ENCODE data around the gene FLRT2.

The FLRT2 gene

DNA sequence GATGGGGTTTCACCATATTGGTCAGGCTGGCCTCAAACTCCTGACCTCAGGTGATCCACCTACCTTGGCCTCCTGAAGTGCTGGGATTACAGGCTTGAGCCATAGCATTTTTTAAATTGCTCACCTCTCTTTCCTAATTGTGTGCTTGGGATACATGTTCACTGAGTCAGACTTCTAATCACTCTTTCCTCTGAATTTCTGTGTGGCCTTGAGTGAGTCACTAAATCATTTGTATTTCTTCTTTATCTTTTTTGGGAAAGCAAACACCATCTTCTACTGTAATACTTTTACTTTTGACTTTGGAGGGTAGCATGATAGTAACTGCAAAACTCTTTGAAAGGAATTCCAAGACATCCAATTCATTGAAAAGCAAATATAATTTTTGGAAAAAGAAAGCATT lies 60.8 kb downstream of the FLRT2 start:
- DNase-seq (ENCODE audit: low read depth in 1 of 2, low spot score in 1 of 2), result no peak

DNA sequence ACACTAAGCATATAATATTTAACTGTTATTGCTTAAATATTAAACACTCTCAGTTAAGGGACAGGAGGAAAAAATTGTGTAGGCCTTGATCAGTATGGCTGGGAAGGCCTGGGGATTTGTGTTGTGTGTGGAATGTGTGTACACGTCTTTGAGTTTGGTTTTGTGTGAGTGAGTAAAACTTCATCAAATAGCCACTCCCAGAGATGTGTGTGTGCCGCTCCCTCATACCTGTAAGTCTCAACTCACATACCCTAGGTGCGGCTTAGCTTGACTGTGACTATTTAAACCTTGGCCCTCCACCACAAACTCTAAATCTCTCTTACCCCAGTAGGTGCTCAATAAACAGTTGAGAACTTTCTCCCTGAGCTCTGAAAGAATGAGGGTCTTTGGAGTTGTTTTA lies 64.3 kb downstream of the FLRT2 start:
- no peak for DNase-seq (ENCODE audit: low read depth in 1 of 2, low spot score in 1 of 2)

- no peak for DNase-seq (ENCODE audit: low read depth in 1 of 2, low spot score in 1 of 2)
These were observed 66.0 kb downstream of the FLRT2 start for GRCh38 chr14:85595981-85596380.

- DNase-seq (ENCODE audit: low read depth in 1 of 2, low spot score in 1 of 2), result no peak
These were observed 66.6 kb downstream of the FLRT2 start for GRCh38 chr14:85596562-85596961.

GRCh38 chr14:85597701-85598100 lies 67.8 kb downstream of the FLRT2 start:
- DNase-seq (ENCODE audit: low read depth in 1 of 2, low spot score in 1 of 2), result no peak

- no peak for DNase-seq (ENCODE audit: low read depth in 1 of 2, low spot score in 1 of 2)
These were observed 70.0 kb downstream of the FLRT2 start for GRCh38 chr14:85599939-85600338.

DNA sequence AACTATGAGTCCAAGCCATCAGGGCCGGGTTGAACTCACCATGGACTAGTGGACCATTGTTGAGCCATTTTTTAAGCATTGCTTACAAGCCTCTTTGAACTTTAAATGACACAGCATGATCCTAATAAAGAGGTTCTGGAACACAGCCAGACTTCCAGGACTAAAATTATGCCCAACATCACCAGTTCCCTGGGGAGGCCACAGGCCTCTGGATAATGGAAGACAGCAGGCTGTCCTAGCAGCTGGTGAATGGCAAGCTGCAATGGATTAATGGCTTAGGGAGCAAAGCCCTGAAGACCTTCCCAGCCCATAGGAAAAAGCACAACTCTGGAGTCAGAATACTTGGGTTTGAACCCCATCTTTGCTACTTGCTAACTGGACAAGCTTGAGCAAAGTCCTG lies 71.3 kb downstream of the FLRT2 start:
- no peak for DNase-seq (ENCODE audit: low read depth in 1 of 2, low spot score in 1 of 2)

- no peak for DNase-seq (ENCODE audit: low read depth in 1 of 2, low spot score in 1 of 2)
These were observed 71.7 kb downstream of the FLRT2 start for GRCh38 chr14:85601690-85602089.

DNA sequence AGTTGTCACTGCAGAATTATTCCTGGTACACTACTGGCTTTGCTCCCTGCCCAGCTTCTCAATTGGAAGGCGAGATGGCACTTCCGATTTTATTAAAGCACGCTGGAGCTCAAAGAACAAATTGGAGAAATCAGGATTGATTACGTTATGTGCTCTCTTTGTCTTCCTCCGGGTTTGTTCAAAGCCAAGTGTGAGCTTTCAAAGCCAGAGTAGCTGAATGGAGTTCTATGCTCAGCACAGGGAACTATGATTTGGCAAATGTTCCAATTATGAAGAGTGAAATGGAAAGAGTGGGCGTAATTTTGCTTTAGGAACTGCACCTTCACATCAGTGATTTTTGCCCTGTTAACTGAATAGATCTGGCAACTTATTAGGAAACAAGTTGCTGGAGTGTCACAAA lies 72.4 kb downstream of the FLRT2 start:
- DNase-seq (ENCODE audit: low read depth in 1 of 2, low spot score in 1 of 2), result no peak

- DNase-seq (ENCODE audit: low read depth in 1 of 2, low spot score in 1 of 2), result no peak
These were observed 74.1 kb downstream of the FLRT2 start for GRCh38 chr14:85604021-85604420.

- no peak for DNase-seq (ENCODE audit: low read depth in 1 of 2, low spot score in 1 of 2)
These were observed 74.8 kb downstream of the FLRT2 start for GRCh38 chr14:85604714-85605113.

GRCh38 chr14:85607651-85608081 lies 77.7 kb downstream of the FLRT2 start:
- no peak for DNase-seq (ENCODE audit: low read depth in 1 of 2, low spot score in 1 of 2)

DNA sequence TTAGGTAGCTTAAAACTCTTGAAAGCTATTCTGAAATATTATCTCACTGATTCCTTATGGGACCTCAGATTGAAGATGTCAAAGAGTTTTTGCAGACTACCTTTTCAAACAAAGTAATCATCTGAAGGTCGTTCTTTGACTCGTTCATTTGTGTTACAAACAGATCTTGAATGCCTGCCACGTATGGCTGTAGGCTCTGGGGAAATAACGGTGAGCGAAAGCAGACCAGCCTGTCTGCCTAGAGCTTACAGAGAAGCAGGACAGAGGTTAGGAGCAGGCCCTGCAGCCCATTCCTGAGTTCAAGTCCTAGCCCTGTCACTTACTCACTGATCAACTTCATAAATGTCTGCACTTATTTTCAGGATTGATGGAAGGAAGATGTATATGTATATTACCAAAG lies 83.6 kb downstream of the FLRT2 start:
- no peak for DNase-seq (ENCODE audit: low read depth in 1 of 2, low spot score in 1 of 2)

DNA sequence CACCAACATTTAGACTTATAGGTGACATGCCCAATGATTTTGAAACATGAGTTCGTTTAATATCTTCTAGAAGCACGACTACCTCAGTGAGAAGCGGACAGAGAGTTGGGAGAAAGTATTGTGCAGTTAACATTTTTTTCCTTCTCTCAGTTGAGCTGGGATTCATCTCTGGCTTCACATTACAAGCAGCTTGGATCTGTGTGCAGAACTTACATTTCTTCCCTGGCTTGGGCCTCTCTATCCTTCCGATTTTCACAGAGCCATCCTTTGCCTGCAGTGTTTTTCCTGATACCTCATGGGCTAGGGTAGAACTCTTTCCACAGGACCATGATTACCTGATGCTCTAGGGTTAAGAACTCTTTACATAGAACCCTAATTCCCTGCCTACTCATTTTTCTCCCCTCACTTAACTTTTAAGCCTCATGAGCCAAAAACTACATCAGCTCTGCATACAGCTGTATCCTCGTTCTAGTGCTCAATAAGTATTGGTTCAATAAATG lies 86.5 kb downstream of the FLRT2 start:
- DNase-seq (ENCODE audit: low read depth in 1 of 2, low spot score in 1 of 2), result no peak

- DNase-seq (ENCODE audit: low read depth in 1 of 2, low spot score in 1 of 2), result no peak
These were observed 86.9 kb downstream of the FLRT2 start for GRCh38 chr14:85616886-85617285.

- DNase-seq (ENCODE audit: low read depth in 1 of 2, low spot score in 1 of 2), result no peak
These were observed 87.8 kb downstream of the FLRT2 start for GRCh38 chr14:85617791-85618190.

DNA sequence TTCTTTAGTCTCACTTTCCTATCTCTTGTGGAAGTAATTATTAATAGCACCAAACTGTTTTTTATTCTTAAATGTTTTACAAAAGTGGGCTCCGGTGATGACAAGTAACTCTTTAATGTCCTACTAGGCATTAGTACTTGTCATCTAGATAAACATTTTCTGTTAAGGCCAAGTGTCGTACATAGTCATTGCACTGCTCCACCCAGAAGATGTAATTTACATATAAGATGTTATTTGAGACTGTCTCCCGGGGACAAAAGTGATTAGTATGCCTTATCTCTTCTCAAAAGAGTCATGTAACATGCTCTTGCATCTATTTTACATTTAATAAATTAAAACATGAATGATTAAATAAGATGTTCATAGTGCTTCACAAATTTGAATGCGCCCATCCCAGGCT lies 88.4 kb downstream of the FLRT2 start:
- DNase-seq (ENCODE audit: low read depth in 1 of 2, low spot score in 1 of 2), result no peak

- DNase-seq (ENCODE audit: low read depth in 1 of 2, low spot score in 1 of 2), result no peak
These were observed 89.0 kb downstream of the FLRT2 start for GRCh38 chr14:85618978-85619377.

DNA sequence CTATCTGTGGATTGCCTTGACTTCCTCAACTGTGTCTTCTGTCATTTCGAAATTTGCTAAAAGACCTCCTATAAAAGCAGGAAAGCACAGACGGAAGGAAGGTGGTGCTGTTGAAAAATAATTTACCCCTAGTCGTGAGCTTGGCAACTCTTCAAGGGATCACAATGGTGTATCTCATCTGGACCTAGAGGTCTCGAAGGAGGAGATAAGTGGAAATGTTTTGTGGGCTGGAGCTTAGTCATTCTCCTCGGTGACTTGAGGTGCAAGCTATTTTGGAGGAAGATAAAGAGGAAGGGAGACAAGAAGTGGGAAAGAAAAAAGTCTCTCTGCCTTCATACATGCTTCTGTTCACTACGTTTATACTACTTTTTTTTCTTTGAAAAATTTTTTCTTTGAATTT lies 89.9 kb downstream of the FLRT2 start:
- no peak for DNase-seq (ENCODE audit: low read depth in 1 of 2, low spot score in 1 of 2)

- no peak for DNase-seq (ENCODE audit: low read depth in 1 of 2, low spot score in 1 of 2)
These were observed 91.0 kb downstream of the FLRT2 start for GRCh38 chr14:85620947-85621346.

DNA sequence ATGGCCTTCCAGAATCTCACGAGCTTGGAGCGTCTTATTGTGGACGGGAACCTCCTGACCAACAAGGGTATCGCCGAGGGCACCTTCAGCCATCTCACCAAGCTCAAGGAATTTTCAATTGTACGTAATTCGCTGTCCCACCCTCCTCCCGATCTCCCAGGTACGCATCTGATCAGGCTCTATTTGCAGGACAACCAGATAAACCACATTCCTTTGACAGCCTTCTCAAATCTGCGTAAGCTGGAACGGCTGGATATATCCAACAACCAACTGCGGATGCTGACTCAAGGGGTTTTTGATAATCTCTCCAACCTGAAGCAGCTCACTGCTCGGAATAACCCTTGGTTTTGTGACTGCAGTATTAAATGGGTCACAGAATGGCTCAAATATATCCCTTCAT lies 92.2 kb downstream of the FLRT2 start:
- DNase-seq (ENCODE audit: low read depth in 1 of 2, low spot score in 1 of 2), result no peak

DNA sequence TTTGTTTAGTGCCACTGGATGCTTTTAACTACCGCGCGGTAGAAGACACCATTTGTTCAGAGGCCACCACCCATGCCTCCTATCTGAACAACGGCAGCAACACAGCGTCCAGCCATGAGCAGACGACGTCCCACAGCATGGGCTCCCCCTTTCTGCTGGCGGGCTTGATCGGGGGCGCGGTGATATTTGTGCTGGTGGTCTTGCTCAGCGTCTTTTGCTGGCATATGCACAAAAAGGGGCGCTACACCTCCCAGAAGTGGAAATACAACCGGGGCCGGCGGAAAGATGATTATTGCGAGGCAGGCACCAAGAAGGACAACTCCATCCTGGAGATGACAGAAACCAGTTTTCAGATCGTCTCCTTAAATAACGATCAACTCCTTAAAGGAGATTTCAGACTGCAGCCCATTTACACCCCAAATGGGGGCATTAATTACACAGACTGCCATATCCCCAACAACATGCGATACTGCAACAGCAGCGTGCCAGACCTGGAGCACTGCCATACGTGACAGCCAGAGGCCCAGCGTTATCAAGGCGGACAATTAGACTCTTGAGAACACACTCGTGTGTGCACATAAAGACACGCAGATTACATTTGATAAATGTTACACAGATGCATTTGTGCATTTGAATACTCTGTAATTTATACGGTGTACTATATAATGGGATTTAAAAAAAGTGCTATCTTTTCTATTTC lies 93.2 kb downstream of the FLRT2 start:
- no peak for DNase-seq (ENCODE audit: low read depth in 1 of 2, low spot score in 1 of 2)

DNA sequence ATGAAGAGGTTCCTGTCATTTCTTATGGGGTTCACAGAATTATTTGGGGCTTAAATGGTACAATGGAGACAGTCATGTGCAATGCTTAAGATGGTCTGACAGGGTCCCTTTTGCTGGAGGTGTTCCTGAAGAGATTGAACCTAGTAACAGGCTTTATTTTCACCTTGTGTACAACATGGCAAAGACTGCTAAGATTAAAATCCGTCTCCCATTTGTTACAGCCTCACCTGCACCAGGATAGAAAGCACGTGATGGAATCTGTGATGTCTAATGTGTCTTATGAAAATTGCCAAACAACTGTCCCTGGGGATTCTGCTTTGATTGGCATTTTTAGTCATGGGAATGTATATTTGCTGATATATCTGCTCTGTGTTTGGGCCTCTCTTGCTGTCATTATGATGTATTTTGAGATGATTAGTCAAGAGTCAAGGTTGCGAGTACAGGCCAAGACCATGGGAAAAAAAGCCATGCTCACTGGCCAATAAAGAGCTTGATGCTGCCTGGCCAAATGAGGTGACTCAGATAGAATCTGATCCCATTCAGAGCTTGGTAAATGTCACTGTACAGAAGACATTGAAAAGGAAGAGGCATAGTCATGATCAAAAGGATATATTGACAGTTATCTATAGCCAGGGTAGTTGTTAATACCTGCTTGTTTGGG lies 96.1 kb downstream of the FLRT2 start:
- no peak for DNase-seq (ENCODE audit: low read depth in 1 of 2, low spot score in 1 of 2)

Data from activated T-helper 1 cell treated with anti-CD3 and anti-CD28 coated beads, Interleukin-2, amount 50 U/mL, for 16 hours (primary cell).